ENCODE data around the gene MIPEP.

MIPEP gene

GRCh38 chr13:23888658-23889614, at the start of gene MIPEP:
Gene MIPEP (minus strand): TSS chr13:23889400. CDS start chr13:23889320, 80 bp downstream.
- DNase-seq (ENCODE audit: low read depth): peak; percentile 64
- H3K4me3 ChIP-seq (ENCODE audit: low read depth, low read length): peak within 1 kb of the TSS; percentile 88
- peak; percentile 82 for TF ChIP-seq CTCF (IDR thresholded peaks at IDR 0.05; ENCODE audit: control insufficient read depth, extremely low read depth, insufficient read depth)

DNA sequence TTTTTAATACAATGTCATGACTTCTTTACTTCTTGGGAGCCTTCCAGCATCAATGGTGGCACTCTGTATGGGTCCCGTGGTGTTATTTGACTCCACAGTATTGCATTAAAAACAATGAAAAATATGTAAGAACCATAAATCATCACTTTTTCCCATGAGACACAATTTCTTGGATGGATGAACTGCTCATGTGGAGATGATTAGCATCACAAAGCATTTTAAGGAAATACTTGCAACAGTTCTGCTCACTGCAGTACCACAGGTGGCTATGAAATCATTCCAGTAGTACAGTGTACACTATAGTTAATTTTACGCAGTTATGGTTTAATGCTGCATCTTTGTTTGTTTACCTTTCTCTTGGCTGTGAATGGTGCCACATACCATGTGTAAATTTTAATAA, 45.3 kb upstream of the MIPEP start:
- no peak for TF ChIP-seq CTCF (IDR thresholded peaks at IDR 0.05; ENCODE audit: control insufficient read depth, extremely low read depth, insufficient read depth)
- no peak overlapping the region for H3K4me3 ChIP-seq (ENCODE audit: low read depth, low read length)
- DNase-seq (ENCODE audit: low read depth): no peak

DNA sequence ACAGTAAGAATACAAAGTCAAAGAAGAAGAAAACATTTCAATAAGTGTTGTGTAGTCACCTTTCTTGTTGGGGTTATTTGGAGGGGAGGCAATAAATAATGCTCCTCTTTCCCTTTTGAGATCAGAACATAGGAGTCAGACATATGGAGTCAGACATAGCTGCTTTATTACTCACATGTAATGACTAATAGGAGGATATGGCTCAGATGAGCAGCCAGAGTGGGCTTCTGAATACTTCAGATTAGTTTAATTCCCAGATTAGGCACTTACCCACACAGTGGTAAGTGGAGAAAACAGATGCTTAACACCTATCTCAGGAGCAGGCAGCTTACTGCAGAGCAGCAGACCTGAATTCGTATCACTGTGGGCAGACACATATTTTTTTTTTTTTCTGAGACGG, 39.8 kb upstream of the MIPEP start:
- no peak for TF ChIP-seq CTCF (IDR thresholded peaks at IDR 0.05; ENCODE audit: control insufficient read depth, extremely low read depth, insufficient read depth)
- no peak overlapping the region for H3K4me3 ChIP-seq (ENCODE audit: low read depth, low read length)
- no peak for DNase-seq (ENCODE audit: low read depth)

GRCh38 chr13:23923031-23923430, 33.8 kb upstream of the MIPEP start:
- no peak overlapping the region for H3K4me3 ChIP-seq (ENCODE audit: low read depth, low read length)
- TF ChIP-seq CTCF (IDR thresholded peaks at IDR 0.05; ENCODE audit: control insufficient read depth, extremely low read depth, insufficient read depth): no peak
- no peak for DNase-seq (ENCODE audit: low read depth)

DNA sequence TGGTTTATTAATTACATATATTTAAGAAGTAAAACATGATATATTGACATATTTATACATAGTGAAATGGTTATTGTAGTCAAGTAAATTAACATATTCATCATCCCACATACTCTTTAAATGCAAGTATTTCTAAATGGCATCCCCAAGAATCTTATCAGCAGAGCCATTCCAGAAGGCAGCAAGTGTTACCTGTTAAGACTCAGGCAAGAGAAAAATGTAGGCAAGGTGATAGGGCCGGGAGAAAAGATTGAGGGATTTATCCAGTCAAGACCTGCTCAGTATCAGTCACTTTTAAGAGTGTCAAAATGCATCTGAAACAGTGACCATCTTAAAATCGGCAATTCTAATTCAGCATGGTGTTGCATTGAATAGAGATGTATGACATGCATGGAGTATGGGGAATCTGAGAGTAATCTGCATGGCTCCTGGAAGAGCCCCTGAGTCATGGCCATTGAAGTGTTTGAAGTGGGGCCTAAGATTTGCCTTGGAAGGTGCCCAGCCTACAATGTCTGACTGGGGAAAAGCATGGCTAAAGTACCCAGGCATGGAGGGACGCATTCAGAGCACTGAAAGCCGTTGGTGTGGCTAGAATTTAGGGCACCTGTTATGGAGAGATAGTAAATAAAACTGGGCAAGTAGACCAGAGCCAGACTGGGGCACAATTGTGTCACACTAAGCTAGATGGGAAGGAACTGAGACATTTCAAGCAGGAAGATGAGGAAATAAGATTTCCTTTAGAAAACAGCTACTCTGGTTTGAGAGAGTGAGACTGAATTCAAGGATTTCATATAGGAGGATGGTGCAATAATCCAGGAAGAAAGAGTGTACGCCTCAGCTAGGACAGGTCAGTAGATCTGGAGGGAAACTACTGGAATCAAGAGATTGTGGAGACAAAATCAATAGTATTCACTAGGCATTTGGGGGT, 33.1 kb upstream of the MIPEP start:
- no peak for TF ChIP-seq CTCF (IDR thresholded peaks at IDR 0.05; ENCODE audit: control insufficient read depth, extremely low read depth, insufficient read depth)
- DNase-seq (ENCODE audit: low read depth): no peak
- H3K4me3 ChIP-seq (ENCODE audit: low read depth, low read length): no peak overlapping the region

DNA sequence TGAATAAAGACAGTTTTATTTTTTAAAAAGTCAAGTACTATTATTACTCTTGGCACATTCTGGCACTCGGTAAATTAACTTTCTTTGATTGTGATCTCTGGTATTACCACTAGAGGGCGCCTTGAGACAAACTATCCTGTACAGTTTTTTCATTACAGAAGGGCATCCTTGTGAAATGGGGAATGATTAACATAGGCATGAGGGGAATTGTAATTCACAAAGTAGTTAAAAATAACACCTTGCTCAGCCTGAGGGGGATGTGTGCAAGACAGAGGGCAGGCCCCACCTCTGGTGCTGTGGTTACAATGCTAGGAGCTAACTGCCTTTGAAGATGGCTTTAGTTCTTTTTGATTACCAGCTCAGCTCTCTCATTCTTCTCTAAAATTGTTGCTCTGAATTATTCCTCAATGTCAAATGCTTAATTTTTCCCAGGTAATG, 32.3 kb upstream of the MIPEP start:
- no peak overlapping the region for H3K4me3 ChIP-seq (ENCODE audit: low read depth, low read length)
- peak; percentile 49 for TF ChIP-seq CTCF (IDR thresholded peaks at IDR 0.05; ENCODE audit: control insufficient read depth, extremely low read depth, insufficient read depth)
- no peak for DNase-seq (ENCODE audit: low read depth)

Data from LNCaP clone FGC (cell line).